HK-2 (cell line): Measurements from ENCODE around the gene TCF4.

Source experiments
- DNase-seq: peaks from one replicate; pipeline ENCODE4 v3.0.0-alpha.2; 2018; ENCODE audit not compliant: unreplicated experiment

Gene TCF4

GRCh38 chr18:55504808-55505207, 83.2 kb downstream of the TCF4 start:
- no peak for DNase-seq

GRCh38 chr18:55503167-55503820, 84.7 kb downstream of the TCF4 start:
- no peak for DNase-seq

DNA sequence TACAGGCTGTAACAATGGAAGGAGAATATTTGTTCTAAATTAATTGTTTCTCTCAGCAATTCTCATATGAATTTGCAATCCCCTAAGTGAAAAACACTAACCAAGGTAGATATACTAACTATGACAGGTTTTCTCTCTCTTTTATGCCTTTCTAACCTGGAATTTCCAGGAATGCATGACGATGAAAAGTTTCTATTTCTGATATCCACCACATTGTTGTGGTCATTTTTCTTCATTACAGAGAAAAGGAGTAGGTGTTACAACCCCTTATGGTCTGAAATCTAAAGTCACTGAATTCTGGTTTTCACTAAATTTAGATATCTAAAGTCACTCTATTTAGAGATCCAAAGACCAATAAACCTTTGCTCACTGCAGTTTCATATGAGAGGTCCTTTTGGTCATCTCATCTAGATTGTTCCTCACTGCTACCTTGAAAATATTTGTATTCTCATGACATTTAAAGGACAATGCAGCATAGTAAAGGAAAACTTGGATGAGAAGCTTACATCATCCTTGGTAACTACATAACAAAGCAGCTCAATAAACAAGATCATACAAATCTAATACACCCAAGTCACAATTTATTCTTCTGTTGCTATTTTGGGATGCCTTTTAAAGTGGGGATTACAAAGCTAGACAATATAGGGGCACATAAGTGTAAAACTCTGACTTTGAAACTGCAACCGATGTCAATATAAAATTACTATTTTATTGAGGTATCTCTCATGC, 85.8 kb downstream of the TCF4 start:
- DNase-seq: no peak

DNA sequence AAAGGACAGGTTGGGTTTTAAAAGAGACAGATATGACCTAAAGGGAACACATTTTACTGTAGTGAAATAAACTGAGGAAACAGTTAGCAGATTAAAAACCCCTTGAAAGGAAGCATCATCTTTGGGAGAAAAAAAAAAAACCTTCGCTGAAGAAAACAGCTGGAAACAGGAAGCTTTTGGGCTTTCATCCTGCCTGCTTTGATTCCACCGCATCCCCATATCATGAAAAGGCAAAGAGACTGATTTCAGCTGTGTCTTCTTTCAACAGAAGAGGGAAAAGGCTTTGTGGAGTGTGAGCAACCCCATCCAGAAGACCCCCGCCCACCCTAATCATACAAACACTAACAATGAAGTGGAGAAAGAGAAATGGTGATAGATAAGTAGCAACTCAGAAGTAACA, 86.4 kb downstream of the TCF4 start:
- no peak for DNase-seq

DNA sequence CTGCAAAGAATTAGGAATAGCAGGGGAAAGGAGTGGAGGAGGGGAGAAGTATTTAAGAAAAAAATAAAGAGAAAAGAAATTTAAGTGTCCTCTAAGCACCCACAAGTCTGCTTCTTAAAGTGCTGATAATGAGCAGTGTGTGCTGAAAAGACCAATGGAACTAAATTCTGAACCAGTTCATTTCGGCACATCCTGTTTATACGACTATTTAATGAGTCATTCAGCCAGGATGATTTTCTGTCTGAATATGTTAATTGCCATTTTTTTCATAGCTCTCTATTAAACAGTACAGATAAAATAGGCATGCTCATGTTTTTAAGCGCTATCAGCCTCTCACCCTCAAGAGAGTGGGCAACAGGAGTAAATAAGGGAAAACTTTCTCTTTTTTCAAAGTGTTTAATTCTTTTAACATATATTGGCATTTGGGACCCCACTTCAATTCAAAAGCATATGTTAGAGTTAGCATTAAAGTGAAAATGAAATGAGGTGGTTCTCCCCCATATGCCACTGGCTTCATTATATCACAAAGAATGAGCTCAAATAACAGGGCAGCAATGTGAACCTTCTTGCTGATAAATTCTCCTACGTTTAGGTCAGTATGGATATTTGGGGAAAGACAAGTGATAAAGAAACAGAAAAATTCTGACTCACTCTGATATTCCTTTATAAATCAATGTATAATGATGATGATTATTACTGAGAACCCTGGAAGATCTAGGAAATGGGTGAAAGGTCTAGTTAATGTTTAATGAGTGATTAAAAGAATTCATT, 87.5 kb downstream of the TCF4 start:
- DNase-seq: no peak

DNA sequence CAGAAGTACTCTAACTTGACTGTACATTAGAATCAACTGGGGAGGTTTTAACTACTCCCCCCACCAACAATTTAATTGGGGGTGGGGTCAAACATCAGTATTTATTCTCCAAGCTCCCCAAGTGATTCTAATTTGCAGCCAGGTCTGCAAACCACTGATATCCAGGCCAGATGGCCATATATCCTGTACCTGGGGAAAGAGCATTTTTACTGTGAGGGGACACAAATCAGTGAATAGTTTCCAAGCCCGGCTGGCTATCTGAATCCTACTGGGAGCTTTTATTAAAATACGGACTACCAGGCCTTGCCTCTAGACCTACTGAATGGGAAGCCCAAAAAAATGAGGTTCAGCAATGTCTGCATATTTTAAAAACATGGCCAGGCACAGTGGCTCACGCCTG, 88.5 kb downstream of the TCF4 start:
- no peak for DNase-seq

- DNase-seq: no peak
Observed at GRCh38 chr18:55497825-55498403, 90.1 kb downstream of the TCF4 start.

- DNase-seq: no peak
Observed at GRCh38 chr18:55494899-55495298, 93.1 kb downstream of the TCF4 start.

DNA sequence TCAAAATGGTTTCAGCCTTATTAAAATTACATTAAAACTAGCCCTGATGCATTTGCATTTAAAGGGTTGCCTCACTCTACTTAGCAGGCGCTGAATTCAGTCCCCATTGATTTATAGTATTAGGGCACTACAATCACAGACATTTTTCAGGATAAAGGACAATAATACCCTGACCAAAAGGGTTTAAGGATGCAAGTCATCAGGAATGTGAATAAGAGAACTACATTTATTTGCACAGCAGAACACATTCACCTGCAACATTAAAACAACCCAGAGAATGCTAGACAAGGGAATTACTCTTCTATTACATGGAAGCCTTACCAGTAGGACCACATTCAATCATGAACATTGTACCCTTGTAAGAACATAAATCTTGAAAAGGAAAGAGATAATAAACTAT, 93.6 kb downstream of the TCF4 start:
- DNase-seq: no peak

DNA sequence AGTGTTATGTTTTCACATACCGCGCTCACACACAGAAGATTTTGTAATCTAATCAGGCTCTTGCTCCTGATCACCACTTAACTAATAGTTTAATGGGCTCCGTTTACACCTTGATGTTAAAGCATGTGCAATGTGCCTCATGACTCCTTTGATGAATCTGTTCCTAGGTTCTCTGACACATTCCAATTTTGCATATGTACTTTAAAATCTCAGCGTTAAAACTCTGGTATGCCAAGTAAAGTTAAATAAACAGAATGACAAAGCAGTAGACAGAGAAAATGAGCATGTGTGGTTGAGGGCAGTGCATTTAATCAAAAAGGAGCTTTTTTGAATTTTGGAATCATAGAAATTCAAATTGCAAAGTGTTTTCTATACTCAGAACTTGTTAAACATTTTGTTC, 96.4 kb downstream of the TCF4 start:
- DNase-seq: no peak

DNA sequence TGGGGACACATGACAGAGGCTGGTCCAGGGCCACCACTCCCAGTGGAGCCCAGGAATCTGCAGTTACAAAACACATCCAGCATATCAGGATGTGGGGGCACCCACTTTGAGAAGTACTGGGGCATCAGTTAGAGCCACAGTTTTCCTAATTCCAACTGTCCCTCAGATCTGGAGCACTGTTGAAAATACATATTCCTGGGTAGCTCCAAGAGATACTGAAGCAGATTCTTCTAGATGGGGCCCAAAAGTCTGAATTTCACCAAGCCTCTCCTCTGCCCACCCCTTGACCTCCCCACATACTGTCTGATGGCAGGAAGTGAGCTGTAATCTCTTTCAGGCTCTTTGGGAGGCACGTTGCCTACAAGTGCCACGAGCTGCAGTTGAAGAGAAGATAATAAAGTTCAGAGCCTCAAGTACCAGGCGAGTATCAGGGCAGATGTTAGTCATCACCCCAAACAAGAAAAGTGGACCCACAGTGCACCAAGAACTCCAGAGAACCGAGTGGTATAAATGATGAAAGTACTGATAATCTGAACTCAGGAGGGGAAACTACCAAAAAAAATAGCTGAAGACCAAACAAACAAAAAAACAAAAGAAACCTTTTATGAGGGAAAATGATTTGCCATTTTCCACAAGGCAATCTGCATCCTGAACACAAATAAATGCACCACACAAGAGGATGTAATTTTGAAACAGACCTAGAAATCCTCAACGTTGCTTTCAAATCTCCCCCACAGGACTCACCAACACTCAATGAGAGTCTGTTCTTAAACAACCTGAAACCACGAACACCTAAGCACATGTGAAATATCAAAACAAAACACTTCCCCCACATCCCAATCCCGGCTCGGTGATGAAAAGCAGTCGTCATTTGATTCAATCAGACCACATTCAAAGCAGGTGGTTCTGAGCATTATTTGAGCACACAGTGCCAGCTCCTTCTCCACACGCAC, 98.7 kb downstream of the TCF4 start:
- no peak for DNase-seq

DNA sequence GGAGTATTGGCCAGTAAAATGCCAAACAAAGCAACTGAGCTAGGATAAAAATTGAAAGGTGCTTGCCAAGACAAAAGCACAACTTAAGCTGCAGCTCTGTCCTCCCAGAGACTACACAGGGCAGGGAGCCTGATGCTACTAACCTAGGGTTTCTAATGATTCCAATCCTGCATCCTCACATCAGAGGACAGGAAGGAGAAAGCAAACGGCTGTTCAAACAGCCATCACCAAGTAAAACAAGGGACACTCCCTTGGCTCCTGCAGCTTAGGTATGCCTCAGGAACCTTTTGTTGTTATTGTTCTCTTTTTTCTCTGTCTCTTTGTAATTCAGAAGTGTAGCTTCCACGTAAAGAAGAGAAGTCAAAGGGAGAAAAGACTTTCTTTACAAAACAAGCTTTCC, 99.5 kb downstream of the TCF4 start:
- DNase-seq: no peak

- DNase-seq: no peak
Observed at GRCh38 chr18:55487997-55488396, 100.0 kb downstream of the TCF4 start.

GRCh38 chr18:55486936-55487335, 101.1 kb downstream of the TCF4 start:
- DNase-seq: no peak

- no peak for DNase-seq
Observed at GRCh38 chr18:55485666-55486065, 102.3 kb downstream of the TCF4 start.

DNA sequence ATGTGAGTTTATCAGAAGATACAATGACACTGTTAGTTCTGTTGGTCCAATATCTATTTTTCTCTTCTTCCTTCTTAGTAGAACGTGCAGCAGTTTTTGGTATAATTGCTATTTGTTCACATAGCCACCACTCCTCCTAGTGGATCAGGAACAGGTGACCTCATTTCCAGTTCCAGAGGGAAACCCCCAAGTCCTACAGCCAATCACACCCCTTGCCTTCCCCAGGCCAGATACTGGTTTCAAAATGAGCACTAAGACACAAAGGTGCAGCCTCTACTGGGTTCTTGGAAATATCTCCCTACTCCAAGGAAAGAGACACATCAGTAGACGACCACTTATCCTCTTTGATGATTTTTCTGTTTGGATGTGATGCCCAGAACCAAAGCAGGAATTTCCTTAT, 103.2 kb downstream of the TCF4 start:
- no peak for DNase-seq

- no peak for DNase-seq
Observed at GRCh38 chr18:55483266-55483871, 104.6 kb downstream of the TCF4 start.

GRCh38 chr18:55479656-55480420, 108.2 kb downstream of the TCF4 start:
- DNase-seq: no peak

DNA sequence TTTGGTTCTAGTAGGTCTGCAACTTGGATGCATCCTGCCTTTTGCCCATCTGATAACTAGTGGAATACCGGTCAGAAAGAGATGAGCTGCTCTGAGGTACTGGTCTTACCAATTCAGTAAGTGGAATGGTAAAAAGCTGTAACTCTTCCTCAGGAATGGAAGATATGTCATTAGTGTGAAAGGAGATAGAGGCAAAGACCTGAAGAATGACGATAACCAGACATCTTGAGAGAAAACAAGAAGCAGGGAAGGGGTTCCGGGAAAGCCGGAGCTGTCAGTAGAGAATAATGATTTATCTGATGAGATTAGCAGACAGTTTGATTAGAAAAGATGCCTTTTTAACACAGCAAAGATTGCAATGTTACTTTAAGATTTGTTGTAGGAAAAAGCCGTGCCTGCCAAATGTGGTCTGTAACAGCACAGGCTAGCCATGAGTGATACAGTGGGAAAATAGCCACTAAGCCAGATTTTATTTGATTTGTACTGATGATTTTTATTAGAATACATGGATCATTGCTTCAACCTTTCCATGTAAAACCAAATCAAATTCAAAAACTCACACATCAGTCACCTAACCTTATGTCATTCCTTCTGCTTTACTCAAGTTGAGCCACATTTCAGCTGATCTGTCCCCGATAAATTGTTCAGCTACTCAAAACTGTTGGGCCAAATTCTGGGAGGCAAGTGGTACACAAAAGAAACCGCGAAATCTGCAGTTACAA, 110.0 kb downstream of the TCF4 start:
- DNase-seq: no peak

DNA sequence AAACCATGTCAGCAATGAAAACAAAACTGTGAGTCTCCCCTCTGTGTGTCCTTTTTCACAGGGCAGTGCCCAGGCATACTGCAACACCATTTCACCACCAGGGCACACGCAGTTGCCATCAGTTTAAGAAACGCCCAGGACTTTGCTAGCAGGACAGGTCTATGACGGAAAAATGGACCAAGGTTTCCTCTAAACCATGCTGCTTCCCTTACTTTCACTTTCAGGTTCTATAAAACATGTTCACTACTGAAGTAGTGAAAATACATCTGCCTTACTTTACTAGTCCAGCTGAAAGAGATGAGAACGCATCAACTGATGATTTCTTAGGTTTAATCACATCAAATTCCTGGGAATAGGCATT, 110.5 kb downstream of the TCF4 start:
- DNase-seq: no peak
